Astrocyte (in vitro differentiated cells and primary cell): ENCODE data around the gene LDAH.

Source experiments
- CTCF ChIP-seq: IDR thresholded peaks from 2 replicates; pipeline ENCODE4 v1.5.1; 2011; ENCODE audit warnings: low read depth, mild to moderate bottlenecking, inconsistent platforms, low read length, moderate library complexity; ENCODE audit not compliant: insufficient read depth
- EZH2 ChIP-seq: IDR thresholded peaks from 2 replicates; pipeline ENCODE4 v1.6.1; 2012; ENCODE audit warnings: mild to moderate bottlenecking, low read length, inconsistent platforms; ENCODE audit not compliant: insufficient read depth

GRCh38 chr2:20737505-20737904 is 85.4 kb downstream of the LDAH start:
- TF ChIP-seq CTCF, result no peak
- no peak for TF ChIP-seq EZH2
